ENCODE measurements around the gene ABCC8.

DNA sequence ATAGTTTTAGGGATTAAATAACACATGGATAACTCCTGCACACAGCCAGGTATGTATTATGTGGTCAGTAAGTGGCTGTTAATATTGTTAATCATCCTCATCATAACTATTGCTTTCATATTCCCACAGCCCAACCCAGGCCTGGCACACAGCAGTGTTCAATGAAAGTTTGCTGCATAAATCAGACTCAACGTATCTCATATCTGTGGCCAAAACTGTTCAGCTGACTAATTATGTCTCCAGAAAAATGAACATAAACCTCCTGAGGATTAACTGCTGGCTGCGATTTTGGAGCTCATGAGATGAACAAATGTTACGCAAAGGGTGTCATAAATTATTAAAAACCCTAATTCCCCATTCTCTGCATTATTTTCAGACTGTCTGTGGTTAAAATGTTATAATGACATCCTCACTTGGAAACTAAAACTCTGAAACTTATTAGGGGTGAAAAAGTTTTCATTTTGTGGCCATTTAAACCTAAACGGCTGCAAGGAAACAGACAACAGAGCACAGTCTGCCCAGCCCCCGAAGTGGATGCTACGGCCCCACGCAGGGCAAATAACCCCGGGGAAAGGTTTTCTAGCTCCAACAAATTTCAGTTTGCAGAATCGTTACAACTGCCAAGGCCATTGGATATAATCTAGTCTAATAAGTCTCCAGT lies 17.3 kb downstream of the ABCC8 start:
- TF ChIP-seq POLR2A (IDR thresholded peaks at IDR 0.05; ENCODE audit: low read length) (no peak), GATA1 (IDR thresholded peaks at IDR 0.05; ENCODE audit: low read depth, low read length) (no peak)

Data from erythroblast (primary cell).